HG02798 (cell line): ENCODE data around the gene OR13C9.
"Not testable (repeated sequence)": the region's sequence is repeated elsewhere in the genome, so short reads cannot be mapped to it uniquely, and the experiment has no call there.

Experiments used
- ATAC-seq: cut with Tn5 transposase; IDR thresholded peaks from one replicate; pipeline ENCODE4 v1.9.1; 2021; ENCODE audit warnings: mild to moderate bottlenecking; ENCODE audit not compliant: unreplicated experiment, poor library complexity

The OR13C9 gene

GRCh38 chr9:104618104-104618503 is at the start of gene OR13C9:
Gene OR13C9 (minus strand): TSS chr9:104618204. CDS start chr9:104618204, 0 bp downstream.
- no peak for ATAC-seq

- ATAC-seq: no peak
These were observed 40.6 kb upstream of the OR13C9 start for GRCh38 chr9:104658496-104659195.

- ATAC-seq: no peak
These were observed 17.5 kb upstream of the OR13C9 start for GRCh38 chr9:104635456-104635855.

- no peak for ATAC-seq
These were observed 16.0 kb upstream of the OR13C9 start for GRCh38 chr9:104633976-104634520.

GRCh38 chr9:104625964-104626363 is 8.0 kb upstream of the OR13C9 start:
- ATAC-seq: not testable (repeated sequence)

GRCh38 chr9:104617418-104617817 is 586 bp downstream of the OR13C9 start:
- no peak for ATAC-seq

- ATAC-seq: no peak
These were observed 6.8 kb downstream of the OR13C9 start for GRCh38 chr9:104611213-104611612.

- no peak for ATAC-seq
These were observed 9.7 kb downstream of the OR13C9 start for GRCh38 chr9:104608336-104608735.

GRCh38 chr9:104606152-104606551 is 11.9 kb downstream of the OR13C9 start:
- no peak for ATAC-seq

- not testable (repeated sequence) for ATAC-seq
These were observed 12.5 kb downstream of the OR13C9 start, which contains the start of gene OR13C2 for GRCh38 chr9:104605527-104605926. Gene OR13C2 (minus strand): TSS chr9:104605627. CDS start chr9:104605627, 0 bp downstream.

- ATAC-seq: peak; percentile 44
These were observed 13.2 kb downstream of the OR13C9 start for GRCh38 chr9:104604801-104605200.

- ATAC-seq: not testable (repeated sequence)
These were observed 18.7 kb downstream of the OR13C9 start, which contains the start of gene OR13C5 for GRCh38 chr9:104599313-104599712. Gene OR13C5 (minus strand): TSS chr9:104599413. CDS start chr9:104599413, 0 bp downstream.

- ATAC-seq: not testable (repeated sequence)
These were observed 19.3 kb downstream of the OR13C9 start for GRCh38 chr9:104598749-104599148.

- ATAC-seq: no peak
These were observed 28.4 kb downstream of the OR13C9 start for GRCh38 chr9:104589626-104590025.

GRCh38 chr9:104586496-104587180 is 31.4 kb downstream of the OR13C9 start:
- no peak for ATAC-seq

- no peak for ATAC-seq
These were observed 37.4 kb downstream of the OR13C9 start for GRCh38 chr9:104580562-104580961.

GRCh38 chr9:104577263-104577662 is 40.7 kb downstream of the OR13C9 start:
- ATAC-seq: no peak

- ATAC-seq: no peak
These were observed 42.5 kb downstream of the OR13C9 start for GRCh38 chr9:104575456-104575855.

- no peak for ATAC-seq
These were observed 45.4 kb downstream of the OR13C9 start for GRCh38 chr9:104572612-104573011.

GRCh38 chr9:104568868-104569267 is 49.1 kb downstream of the OR13C9 start, which contains the start of gene OR13C8:
Gene OR13C8 (plus strand): TSS chr9:104569168. CDS start chr9:104569168, 0 bp downstream.
- ATAC-seq: no peak
